ENCODE results near the gene MYOT.

Gene MYOT

GRCh38 chr5:137866541-137867388, 895 bp upstream of the MYOT start:
- Histone ChIP-seq H3K36me3 (no peaks in the 10 kb centered on the region), H3K27me3 (no peaks in the 10 kb centered on the region), H3K4me3 (no peak overlapping the region), H3K4me1 (no peaks in the 10 kb centered on the region), H3K9me3 (no peaks in the 10 kb centered on the region), H3K27ac (no peak overlapping the region)
- DNase-seq = no peak
- TF ChIP-seq CTCF (IDR thresholded peaks at IDR 0.05) = no peak
- intact Hi-C loops (cut with DNase I; ENCODE audit: low total_unique reads) = no loop called here

- H3K27me3 ChIP-seq = no peaks in the 10 kb centered on the region
- no peaks in the 10 kb centered on the region for H3K4me1 ChIP-seq
- H3K36me3 ChIP-seq = no peaks in the 10 kb centered on the region
- no peak overlapping the region for H3K4me3 ChIP-seq
- DNase-seq = no peak
- intact Hi-C loops (cut with DNase I; ENCODE audit: low total_unique reads) = no loop called here
- TF ChIP-seq CTCF (IDR thresholded peaks at IDR 0.05) = no peak
- no peaks in the 10 kb centered on the region for H3K9me3 ChIP-seq
- no peak overlapping the region for H3K27ac ChIP-seq
Measured at GRCh38 chr5:137870647-137871339, 3.1 kb downstream of the MYOT start.

- H3K9me3 ChIP-seq = no peaks in the 10 kb centered on the region
- no peaks in the 10 kb centered on the region for H3K36me3 ChIP-seq
- H3K27ac ChIP-seq = no peak overlapping the region
- DNase-seq = no peak
- no peak overlapping the region for H3K4me3 ChIP-seq
- intact Hi-C loops (cut with DNase I; ENCODE audit: low total_unique reads) = no loop called here
- H3K4me1 ChIP-seq = no peaks in the 10 kb centered on the region
- H3K27me3 ChIP-seq = no peaks in the 10 kb centered on the region
- no peak for TF ChIP-seq CTCF (IDR thresholded peaks at IDR 0.05)
Measured at GRCh38 chr5:137871571-137871970, 3.9 kb downstream of the MYOT start.

GRCh38 chr5:137872466-137872865, 4.8 kb downstream of the MYOT start:
- no peak overlapping the region for H3K27ac ChIP-seq
- no peaks in the 10 kb centered on the region for H3K4me1 ChIP-seq
- H3K36me3 ChIP-seq = no peaks in the 10 kb centered on the region
- DNase-seq = no peak
- H3K27me3 ChIP-seq = no peaks in the 10 kb centered on the region
- no peaks in the 10 kb centered on the region for H3K9me3 ChIP-seq
- intact Hi-C loops (cut with DNase I; ENCODE audit: low total_unique reads) = no loop called here
- TF ChIP-seq CTCF (IDR thresholded peaks at IDR 0.05) = no peak
- H3K4me3 ChIP-seq = no peak overlapping the region

GRCh38 chr5:137876101-137876500, 8.4 kb downstream of the MYOT start:
- H3K27me3 ChIP-seq = no peaks in the 10 kb centered on the region
- intact Hi-C loops (cut with DNase I; ENCODE audit: low total_unique reads) = no loop called here
- no peak for TF ChIP-seq CTCF (IDR thresholded peaks at IDR 0.05)
- no peaks in the 10 kb centered on the region for H3K9me3 ChIP-seq
- H3K27ac ChIP-seq = no peak overlapping the region
- H3K4me3 ChIP-seq = no peak overlapping the region
- DNase-seq = no peak
- no peaks in the 10 kb centered on the region for H3K36me3 ChIP-seq
- peaks cover 0 to 15% (median 4%) of the 10 kb centered on the region in 4 donors for H3K4me1 ChIP-seq

Measured in tibial artery (tissue), 4 donors.